ENCODE results near the gene RANBP3L.

GRCh38 chr5:36346896-36347690 lies 45.4 kb upstream of the RANBP3L start:
- no peak for TF ChIP-seq SMC3 (conservative IDR thresholded peaks at IDR 0.05; ENCODE audit: poor library complexity)
- no peak for TF ChIP-seq CTCF (IDR thresholded peaks at IDR 0.05; ENCODE audit: poor library complexity, severe bottlenecking)
- TF ChIP-seq POLR2AphosphoS5 (IDR thresholded peaks at IDR 0.05), result no peak
- no peak for TF ChIP-seq MXI1 (conservative IDR thresholded peaks at IDR 0.05; ENCODE audit: poor library complexity, severe bottlenecking)
- no peak for TF ChIP-seq TAF1 (IDR thresholded peaks at IDR 0.05; ENCODE audit: low read depth)
